ENCODE results near the gene TCERG1L. TPM values are rescaled to one million over a fixed set of nuclear protein-coding genes. Genes with fewer than 3 reads are reported as not detected.

Gene TCERG1L
- total RNA-seq, 1 experiment from 2014 or later, result 1.5 TPM

DNA sequence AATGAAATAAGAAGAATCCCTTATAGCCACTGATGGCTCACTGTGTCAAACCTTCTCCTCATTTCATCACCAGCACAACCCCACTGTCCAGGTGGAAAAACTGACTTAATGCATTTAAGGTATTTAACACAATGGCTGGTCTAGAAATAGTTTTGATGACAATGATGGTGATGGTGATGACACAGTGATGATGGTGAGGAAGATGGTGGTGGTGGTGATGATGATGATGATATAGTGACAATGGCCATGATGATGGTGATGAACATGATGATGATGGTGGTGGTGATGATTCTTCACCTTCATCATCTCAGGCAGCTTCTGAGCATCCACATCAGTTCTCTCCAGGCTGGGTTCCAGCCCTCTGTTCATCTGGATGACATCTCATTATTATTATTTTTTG is 186.6 kb downstream of the TCERG1L start (continued):
- TF ChIP-seq, protein P1, sequence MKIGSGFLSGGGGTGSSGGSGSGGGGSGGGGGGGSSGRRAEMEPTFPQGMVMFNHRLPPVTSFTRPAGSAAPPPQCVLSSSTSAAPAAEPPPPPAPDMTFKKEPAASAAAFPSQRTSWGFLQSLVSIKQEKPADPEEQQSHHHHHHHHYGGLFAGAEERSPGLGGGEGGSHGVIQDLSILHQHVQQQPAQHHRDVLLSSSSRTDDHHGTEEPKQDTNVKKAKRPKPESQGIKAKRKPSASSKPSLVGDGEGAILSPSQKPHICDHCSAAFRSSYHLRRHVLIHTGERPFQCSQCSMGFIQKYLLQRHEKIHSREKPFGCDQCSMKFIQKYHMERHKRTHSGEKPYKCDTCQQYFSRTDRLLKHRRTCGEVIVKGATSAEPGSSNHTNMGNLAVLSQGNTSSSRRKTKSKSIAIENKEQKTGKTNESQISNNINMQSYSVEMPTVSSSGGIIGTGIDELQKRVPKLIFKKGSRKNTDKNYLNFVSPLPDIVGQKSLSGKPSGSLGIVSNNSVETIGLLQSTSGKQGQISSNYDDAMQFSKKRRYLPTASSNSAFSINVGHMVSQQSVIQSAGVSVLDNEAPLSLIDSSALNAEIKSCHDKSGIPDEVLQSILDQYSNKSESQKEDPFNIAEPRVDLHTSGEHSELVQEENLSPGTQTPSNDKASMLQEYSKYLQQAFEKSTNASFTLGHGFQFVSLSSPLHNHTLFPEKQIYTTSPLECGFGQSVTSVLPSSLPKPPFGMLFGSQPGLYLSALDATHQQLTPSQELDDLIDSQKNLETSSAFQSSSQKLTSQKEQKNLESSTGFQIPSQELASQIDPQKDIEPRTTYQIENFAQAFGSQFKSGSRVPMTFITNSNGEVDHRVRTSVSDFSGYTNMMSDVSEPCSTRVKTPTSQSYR (CRISPR knock-in tag; IDR thresholded peaks at IDR 0.05), result no peak
- no peak for TF ChIP-seq GABPB1 (CRISPR knock-in tag; IDR thresholded peaks at IDR 0.05)
- TF ChIP-seq, protein P2, sequence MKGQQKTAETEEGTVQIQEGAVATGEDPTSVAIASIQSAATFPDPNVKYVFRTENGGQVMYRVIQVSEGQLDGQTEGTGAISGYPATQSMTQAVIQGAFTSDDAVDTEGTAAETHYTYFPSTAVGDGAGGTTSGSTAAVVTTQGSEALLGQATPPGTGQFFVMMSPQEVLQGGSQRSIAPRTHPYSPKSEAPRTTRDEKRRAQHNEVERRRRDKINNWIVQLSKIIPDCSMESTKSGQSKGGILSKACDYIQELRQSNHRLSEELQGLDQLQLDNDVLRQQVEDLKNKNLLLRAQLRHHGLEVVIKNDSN (CRISPR knock-in tag; IDR thresholded peaks at IDR 0.05), result no peak
- TF ChIP-seq, protein P3, sequence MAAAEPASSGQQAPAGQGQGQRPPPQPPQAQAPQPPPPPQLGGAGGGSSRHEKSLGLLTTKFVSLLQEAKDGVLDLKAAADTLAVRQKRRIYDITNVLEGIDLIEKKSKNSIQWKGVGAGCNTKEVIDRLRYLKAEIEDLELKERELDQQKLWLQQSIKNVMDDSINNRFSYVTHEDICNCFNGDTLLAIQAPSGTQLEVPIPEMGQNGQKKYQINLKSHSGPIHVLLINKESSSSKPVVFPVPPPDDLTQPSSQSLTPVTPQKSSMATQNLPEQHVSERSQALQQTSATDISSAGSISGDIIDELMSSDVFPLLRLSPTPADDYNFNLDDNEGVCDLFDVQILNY (CRISPR knock-in tag; IDR thresholded peaks at IDR 0.05), result no peak
- no peak for TF ChIP-seq MXD4 (CRISPR knock-in tag; IDR thresholded peaks at IDR 0.05; ENCODE audit: borderline replicate concordance)
- TF ChIP-seq OVOL2 (CRISPR knock-in tag; IDR thresholded peaks at IDR 0.05; ENCODE audit: borderline replicate concordance), result no peak
- TF ChIP-seq, protein P4, sequence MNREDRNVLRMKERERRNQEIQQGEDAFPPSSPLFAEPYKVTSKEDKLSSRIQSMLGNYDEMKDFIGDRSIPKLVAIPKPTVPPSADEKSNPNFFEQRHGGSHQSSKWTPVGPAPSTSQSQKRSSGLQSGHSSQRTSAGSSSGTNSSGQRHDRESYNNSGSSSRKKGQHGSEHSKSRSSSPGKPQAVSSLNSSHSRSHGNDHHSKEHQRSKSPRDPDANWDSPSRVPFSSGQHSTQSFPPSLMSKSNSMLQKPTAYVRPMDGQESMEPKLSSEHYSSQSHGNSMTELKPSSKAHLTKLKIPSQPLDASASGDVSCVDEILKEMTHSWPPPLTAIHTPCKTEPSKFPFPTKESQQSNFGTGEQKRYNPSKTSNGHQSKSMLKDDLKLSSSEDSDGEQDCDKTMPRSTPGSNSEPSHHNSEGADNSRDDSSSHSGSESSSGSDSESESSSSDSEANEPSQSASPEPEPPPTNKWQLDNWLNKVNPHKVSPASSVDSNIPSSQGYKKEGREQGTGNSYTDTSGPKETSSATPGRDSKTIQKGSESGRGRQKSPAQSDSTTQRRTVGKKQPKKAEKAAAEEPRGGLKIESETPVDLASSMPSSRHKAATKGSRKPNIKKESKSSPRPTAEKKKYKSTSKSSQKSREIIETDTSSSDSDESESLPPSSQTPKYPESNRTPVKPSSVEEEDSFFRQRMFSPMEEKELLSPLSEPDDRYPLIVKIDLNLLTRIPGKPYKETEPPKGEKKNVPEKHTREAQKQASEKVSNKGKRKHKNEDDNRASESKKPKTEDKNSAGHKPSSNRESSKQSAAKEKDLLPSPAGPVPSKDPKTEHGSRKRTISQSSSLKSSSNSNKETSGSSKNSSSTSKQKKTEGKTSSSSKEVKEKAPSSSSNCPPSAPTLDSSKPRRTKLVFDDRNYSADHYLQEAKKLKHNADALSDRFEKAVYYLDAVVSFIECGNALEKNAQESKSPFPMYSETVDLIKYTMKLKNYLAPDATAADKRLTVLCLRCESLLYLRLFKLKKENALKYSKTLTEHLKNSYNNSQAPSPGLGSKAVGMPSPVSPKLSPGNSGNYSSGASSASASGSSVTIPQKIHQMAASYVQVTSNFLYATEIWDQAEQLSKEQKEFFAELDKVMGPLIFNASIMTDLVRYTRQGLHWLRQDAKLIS (CRISPR knock-in tag; IDR thresholded peaks at IDR 0.05; ENCODE audit: borderline replicate concordance), result no peak
- no peak for TF ChIP-seq GTF2I (CRISPR knock-in tag; conservative IDR thresholded peaks at IDR 0.05)

DNA sequence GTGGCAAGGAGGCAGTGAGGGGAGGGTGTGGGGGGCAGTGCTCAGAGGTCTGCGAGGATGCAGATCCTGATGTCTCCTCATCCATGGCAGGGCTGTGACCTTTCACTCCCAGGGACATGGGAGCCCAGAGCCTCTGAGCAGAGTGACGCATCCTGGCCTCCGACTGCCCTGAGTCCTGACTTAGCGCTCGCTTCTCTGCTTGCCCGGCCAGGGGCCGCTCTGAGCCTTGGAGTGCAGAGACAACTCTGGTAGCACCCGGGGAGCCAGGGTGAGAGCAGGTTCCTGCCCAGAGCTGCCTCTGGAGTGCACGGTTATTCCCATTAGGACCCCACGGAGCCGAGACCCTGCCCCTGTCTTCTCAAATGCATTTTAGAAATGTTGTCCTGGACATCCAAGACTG is 188.0 kb downstream of the TCERG1L start:
- no peak for ATAC-seq
- ChIA-PET CTCF (no interaction called here), POLR2A (no interaction called here)

More for the DNA sequence above, 188.0 kb downstream of the TCERG1L start:
- Mint-ChIP-seq H3K27ac (no peak overlapping the region), H3K27me3 (ENCODE audit: low read depth) (peaks cover 3% of the 10 kb centered on the region), H3K4me1 (peaks cover 5% of the 10 kb centered on the region), H3K4me3 (no peak overlapping the region), H3K9me3 (peaks cover 67% of the 10 kb centered on the region), H3K36me3 (peaks cover 75% of the 10 kb centered on the region)
- DNase-seq (ENCODE audit: low spot score), result no peak
- TF ChIP-seq, protein P4 (CRISPR knock-in tag; IDR thresholded peaks at IDR 0.05; ENCODE audit: borderline replicate concordance), result no peak
- TF ChIP-seq, protein P5, sequence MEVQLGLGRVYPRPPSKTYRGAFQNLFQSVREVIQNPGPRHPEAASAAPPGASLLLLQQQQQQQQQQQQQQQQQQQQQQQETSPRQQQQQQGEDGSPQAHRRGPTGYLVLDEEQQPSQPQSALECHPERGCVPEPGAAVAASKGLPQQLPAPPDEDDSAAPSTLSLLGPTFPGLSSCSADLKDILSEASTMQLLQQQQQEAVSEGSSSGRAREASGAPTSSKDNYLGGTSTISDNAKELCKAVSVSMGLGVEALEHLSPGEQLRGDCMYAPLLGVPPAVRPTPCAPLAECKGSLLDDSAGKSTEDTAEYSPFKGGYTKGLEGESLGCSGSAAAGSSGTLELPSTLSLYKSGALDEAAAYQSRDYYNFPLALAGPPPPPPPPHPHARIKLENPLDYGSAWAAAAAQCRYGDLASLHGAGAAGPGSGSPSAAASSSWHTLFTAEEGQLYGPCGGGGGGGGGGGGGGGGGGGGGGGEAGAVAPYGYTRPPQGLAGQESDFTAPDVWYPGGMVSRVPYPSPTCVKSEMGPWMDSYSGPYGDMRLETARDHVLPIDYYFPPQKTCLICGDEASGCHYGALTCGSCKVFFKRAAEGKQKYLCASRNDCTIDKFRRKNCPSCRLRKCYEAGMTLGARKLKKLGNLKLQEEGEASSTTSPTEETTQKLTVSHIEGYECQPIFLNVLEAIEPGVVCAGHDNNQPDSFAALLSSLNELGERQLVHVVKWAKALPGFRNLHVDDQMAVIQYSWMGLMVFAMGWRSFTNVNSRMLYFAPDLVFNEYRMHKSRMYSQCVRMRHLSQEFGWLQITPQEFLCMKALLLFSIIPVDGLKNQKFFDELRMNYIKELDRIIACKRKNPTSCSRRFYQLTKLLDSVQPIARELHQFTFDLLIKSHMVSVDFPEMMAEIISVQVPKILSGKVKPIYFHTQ (CRISPR knock-in tag; IDR thresholded peaks at IDR 0.05), result no peak
- TF ChIP-seq, protein P6, sequence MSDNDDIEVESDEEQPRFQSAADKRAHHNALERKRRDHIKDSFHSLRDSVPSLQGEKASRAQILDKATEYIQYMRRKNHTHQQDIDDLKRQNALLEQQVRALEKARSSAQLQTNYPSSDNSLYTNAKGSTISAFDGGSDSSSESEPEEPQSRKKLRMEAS (CRISPR knock-in tag; IDR thresholded peaks at IDR 0.05), result no peak
- TF ChIP-seq, protein P7, sequence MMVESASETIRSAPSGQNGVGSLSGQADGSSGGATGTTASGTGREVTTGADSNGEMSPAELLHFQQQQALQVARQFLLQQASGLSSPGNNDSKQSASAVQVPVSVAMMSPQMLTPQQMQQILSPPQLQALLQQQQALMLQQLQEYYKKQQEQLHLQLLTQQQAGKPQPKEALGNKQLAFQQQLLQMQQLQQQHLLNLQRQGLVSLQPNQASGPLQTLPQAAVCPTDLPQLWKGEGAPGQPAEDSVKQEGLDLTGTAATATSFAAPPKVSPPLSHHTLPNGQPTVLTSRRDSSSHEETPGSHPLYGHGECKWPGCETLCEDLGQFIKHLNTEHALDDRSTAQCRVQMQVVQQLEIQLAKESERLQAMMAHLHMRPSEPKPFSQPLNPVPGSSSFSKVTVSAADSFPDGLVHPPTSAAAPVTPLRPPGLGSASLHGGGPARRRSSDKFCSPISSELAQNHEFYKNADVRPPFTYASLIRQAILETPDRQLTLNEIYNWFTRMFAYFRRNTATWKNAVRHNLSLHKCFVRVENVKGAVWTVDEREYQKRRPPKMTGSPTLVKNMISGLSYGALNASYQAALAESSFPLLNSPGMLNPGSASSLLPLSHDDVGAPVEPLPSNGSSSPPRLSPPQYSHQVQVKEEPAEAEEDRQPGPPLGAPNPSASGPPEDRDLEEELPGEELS (CRISPR knock-in tag; IDR thresholded peaks at IDR 0.05), result no peak
- TF ChIP-seq TCF7 (CRISPR knock-in tag; IDR thresholded peaks at IDR 0.05; ENCODE audit: low read depth) (no peak), OVOL2 (CRISPR knock-in tag; IDR thresholded peaks at IDR 0.05; ENCODE audit: borderline replicate concordance) (no peak), ZNF121 (CRISPR knock-in tag; IDR thresholded peaks at IDR 0.05) (no peak), TP53 (CRISPR knock-in tag; IDR thresholded peaks at IDR 0.05) (no peak), SP1 (CRISPR knock-in tag; conservative IDR thresholded peaks at IDR 0.05) (no peak), GRHL2 (CRISPR knock-in tag; IDR thresholded peaks at IDR 0.05; ENCODE audit: insufficient replicate concordance, severe bottlenecking) (no peak)
- TF ChIP-seq, protein P3 (CRISPR knock-in tag; IDR thresholded peaks at IDR 0.05), result no peak

Data from WTC11 (cell line).